CD8-positive, alpha-beta memory T cell (primary cell): ENCODE data around the gene PIK3R1. TPM values are rescaled to one million over a fixed set of nuclear protein-coding genes. Genes with fewer than 3 reads are reported as not detected.

Experiments used
- CTCF ChIA-PET: fragments of 350-600 bp; sonication (Branson Sonifier 250); formaldehyde crosslinking; loops from one replicate; lab custom pipeline; 2021; ENCODE audit warnings: antibody characterized with exemption; lab: Charles Lee
- POLR2A ChIA-PET: fragments of 350-600 bp; sonication (Branson Sonifier 250); formaldehyde crosslinking; loops from one replicate; lab custom pipeline; 2021; ENCODE audit warnings: antibody characterized with exemption; lab: Charles Lee
- DNase-seq, 5 donors: peaks; one replicate each; pipeline versions ENCODE4 v3.0.0 to v3.0.0-alpha.2; 2020 to 2022; ENCODE audit warnings: mixed read lengths in 1 of 5
- H3K27ac ChIP-seq: one replicate; pipeline ENCODE4 v1.7.0; 2013; ENCODE audit warnings: low read depth, mild to moderate bottlenecking, low read length, moderate library complexity
- H3K27me3 ChIP-seq: 2 replicates; pipeline ENCODE4 v1.7.0; 2013; ENCODE audit warnings: low read length, mild to moderate bottlenecking; ENCODE audit not compliant: insufficient read depth, poor library complexity, severe bottlenecking
- H3K36me3 ChIP-seq: 2 replicates; pipeline ENCODE4 v1.7.0; 2013; ENCODE audit warnings: mild to moderate bottlenecking, low read length, moderate library complexity; ENCODE audit not compliant: insufficient read depth
- H3K4me1 ChIP-seq: 2 replicates; pipeline ENCODE4 v1.7.0; 2013; ENCODE audit warnings: mild to moderate bottlenecking, low read length, moderate library complexity; ENCODE audit not compliant: insufficient read depth
- H3K4me3 ChIP-seq: 2 replicates; pipeline ENCODE4 v1.7.0; 2013; ENCODE audit warnings: mild to moderate bottlenecking, low read length
- H3K9me3 ChIP-seq: 2 replicates; pipeline ENCODE4 v1.7.0; 2013; ENCODE audit warnings: mild to moderate bottlenecking, low read length
- H3K27ac Mint-ChIP-seq, 8 donors: one replicate each; pipeline ENCODE4 v1.8.0; 2020 to 2021; ENCODE audit warnings: mixed read lengths in 8 of 8, mild to moderate bottlenecking in 6 of 8, inconsistent platforms in 3 of 8, moderate library complexity in 3 of 8
- H3K27me3 Mint-ChIP-seq, 2 donors: one replicate each; pipeline ENCODE4 v1.8.0; 2020 to 2021; ENCODE audit warnings: mixed read lengths in 2 of 2, mild to moderate bottlenecking in 1 of 2, moderate library complexity in 1 of 2
- H3K36me3 Mint-ChIP-seq, 3 donors: one replicate each; pipeline ENCODE4 v1.8.0; 2020 to 2021; ENCODE audit warnings: mixed read lengths in 3 of 3, inconsistent platforms in 1 of 3, mild to moderate bottlenecking in 1 of 3
- H3K4me1 Mint-ChIP-seq, 3 donors: one replicate each; pipeline ENCODE4 v1.8.0; 2020 to 2021; ENCODE audit warnings: mixed read lengths in 3 of 3, inconsistent platforms in 1 of 3, mild to moderate bottlenecking in 1 of 3
- H3K4me3 Mint-ChIP-seq, 7 donors: one replicate each; pipeline ENCODE4 v1.8.0; 2020 to 2021; ENCODE audit warnings: mixed read lengths in 7 of 7, mild to moderate bottlenecking in 6 of 7, moderate library complexity in 4 of 7, inconsistent platforms in 2 of 7
- H3K9me3 Mint-ChIP-seq, 5 donors: one replicate each; pipeline ENCODE4 v1.8.0; 2020 to 2022; ENCODE audit warnings: mixed read lengths in 5 of 5, mild to moderate bottlenecking in 3 of 5, moderate library complexity in 2 of 5, inconsistent platforms in 1 of 5
- polyA plus RNA-seq: library from polyadenylated mRNA; unstranded; fragments of 300-500 nt; fragmentation: Illumina TruSeq; gene quantifications from one replicate; pipeline ENCODE4 v1.2.3, GENCODE V29; 2021
- total RNA-seq, 2 experiments: library from RNA; stranded (reverse); gene quantifications; one replicate each; pipeline ENCODE4 v1.2.3, GENCODE V29; 2021

Gene PIK3R1
- total and polyA plus RNA-seq, 3 experiments from 2014 or later: 46.9 to 75.9 (median 47.9) TPM

GRCh38 chr5:68245319-68245718, 29.8 kb downstream of the PIK3R1 start:
- H3K4me1 ChIP-seq: peaks cover 74% of the 10 kb centered on the region
- no peak for DNase-seq
- H3K27me3 ChIP-seq: no peaks in the 10 kb centered on the region
- Mint-ChIP-seq H3K36me3 (peaks cover 0 to 24% (median 11%) of the 10 kb centered on the region in 3 donors), H3K9me3 (no peaks in the 10 kb centered on the region), H3K27ac (peak overlapping the region in 1 of 8 donors; percentile 56), H3K27me3 (peaks cover 0 to 2% of the 10 kb centered on the region in 2 donors), H3K4me1 (peaks cover 82 to 93% (median 91%) of the 10 kb centered on the region in 3 donors), H3K4me3 (no peak overlapping the region)
- ChIA-PET CTCF (interaction anchor here (1.9 kb wide), 1 partner anchor 11 kb away, joined by 5 read pairs; no protein-coding TSS in a partner anchor), POLR2A (no interaction called here)
- no peaks in the 10 kb centered on the region for H3K9me3 ChIP-seq
- H3K27ac ChIP-seq: no peak overlapping the region
- H3K4me3 ChIP-seq: no peak overlapping the region
- no peaks in the 10 kb centered on the region for H3K36me3 ChIP-seq

GRCh38 chr5:68246802-68247201, 31.2 kb downstream of the PIK3R1 start:
- H3K27ac Mint-ChIP-seq: peak overlapping the region in 5 of 8 donors; percentile 22 to 66 (median 39)
- H3K9me3 Mint-ChIP-seq: no peaks in the 10 kb centered on the region
- Histone ChIP-seq H3K4me1 (peaks cover 73% of the 10 kb centered on the region), H3K9me3 (no peaks in the 10 kb centered on the region), H3K36me3 (no peaks in the 10 kb centered on the region), H3K4me3 (no peak overlapping the region), H3K27me3 (no peaks in the 10 kb centered on the region), H3K27ac (no peak overlapping the region)
- peak in 1 of 5 donors; percentile 31 for DNase-seq
- POLR2A ChIA-PET: interaction anchor here (0.7 kb wide), 1 partner anchor 31 kb away, joined by 3 read pairs; the partner anchor contains the start of gene PIK3R1
- peaks cover 0 to 2% of the 10 kb centered on the region in 2 donors for H3K27me3 Mint-ChIP-seq
- peak overlapping the region in 3 of 7 donors; percentile 21 to 53 (median 52) for H3K4me3 Mint-ChIP-seq
- CTCF ChIA-PET: interaction anchor here (0.7 to 1.9 kb wide), 3 partner anchors 10 to 1245 kb away, joined by 3 to 5 read pairs (median 4); partner anchors contain the start of gene PIK3R1
- peaks cover 0 to 18% (median 11%) of the 10 kb centered on the region in 3 donors for H3K36me3 Mint-ChIP-seq
- H3K4me1 Mint-ChIP-seq: peaks cover 82 to 94% (median 91%) of the 10 kb centered on the region in 3 donors

GRCh38 chr5:68247627-68248026, 32.1 kb downstream of the PIK3R1 start:
- Mint-ChIP-seq H3K27ac (peak overlapping the region in 1 of 8 donors; percentile 89), H3K9me3 (no peaks in the 10 kb centered on the region), H3K27me3 (peaks cover 0 to 2% of the 10 kb centered on the region in 2 donors), H3K4me1 (peaks cover 82 to 94% (median 91%) of the 10 kb centered on the region in 3 donors), H3K36me3 (peaks cover 0 to 10% (median 4%) of the 10 kb centered on the region in 3 donors), H3K4me3 (no peak overlapping the region)
- CTCF ChIA-PET: no interaction called here
- no peak overlapping the region for H3K27ac ChIP-seq
- no peak overlapping the region for H3K4me3 ChIP-seq
- peaks cover 73% of the 10 kb centered on the region for H3K4me1 ChIP-seq
- H3K27me3 ChIP-seq: no peaks in the 10 kb centered on the region
- no peaks in the 10 kb centered on the region for H3K9me3 ChIP-seq
- no peaks in the 10 kb centered on the region for H3K36me3 ChIP-seq
- no peak for DNase-seq
- POLR2A ChIA-PET: no interaction called here

- Mint-ChIP-seq H3K27me3 (peaks cover 0 to 2% of the 10 kb centered on the region in 2 donors), H3K9me3 (no peaks in the 10 kb centered on the region), H3K4me3 (no peak overlapping the region), H3K4me1 (peaks cover 78 to 93% (median 89%) of the 10 kb centered on the region in 3 donors), H3K27ac (peak overlapping the region in 6 of 8 donors; percentile 20 to 88 (median 58)), H3K36me3 (peaks cover 0 to 3% (median 2%) of the 10 kb centered on the region in 3 donors)
- Histone ChIP-seq H3K4me3 (no peak overlapping the region), H3K36me3 (no peaks in the 10 kb centered on the region), H3K9me3 (no peaks in the 10 kb centered on the region), H3K4me1 (peaks cover 71% of the 10 kb centered on the region), H3K27me3 (no peaks in the 10 kb centered on the region), H3K27ac (no peak overlapping the region)
- DNase-seq: no peak
- CTCF ChIA-PET: interaction anchor here (2.4 kb wide), 1 partner anchor 1003 kb away, joined by 8 read pairs; no protein-coding TSS in a partner anchor
- POLR2A ChIA-PET: no interaction called here
Observed at GRCh38 chr5:68248896-68249295, 33.3 kb downstream of the PIK3R1 start.

- no peaks in the 10 kb centered on the region for H3K27me3 ChIP-seq
- no peak overlapping the region for H3K4me3 ChIP-seq
- DNase-seq: no peak
- H3K4me1 ChIP-seq: peaks cover 74% of the 10 kb centered on the region
- H3K27me3 Mint-ChIP-seq: peaks cover 0 to 2% of the 10 kb centered on the region in 2 donors
- H3K27ac ChIP-seq: no peak overlapping the region
- peaks cover 0 to 3% (median under 1%) of the 10 kb centered on the region in 3 donors for H3K36me3 Mint-ChIP-seq
- no peaks in the 10 kb centered on the region for H3K36me3 ChIP-seq
- ChIA-PET POLR2A (interaction anchor here (1.8 kb wide), 1 partner anchor 34 kb away, joined by 8 read pairs; the partner anchor contains the start of gene PIK3R1), CTCF (interaction anchor here (1.2 to 2.4 kb wide), 2 partner anchors 1002 to 1003 kb away, joined by 3 to 8 read pairs; no protein-coding TSS in a partner anchor)
- no peaks in the 10 kb centered on the region for H3K9me3 Mint-ChIP-seq
- no peaks in the 10 kb centered on the region for H3K9me3 ChIP-seq
- no peak overlapping the region for H3K4me3 Mint-ChIP-seq
- peaks cover 80 to 93% (median 89%) of the 10 kb centered on the region in 3 donors for H3K4me1 Mint-ChIP-seq
- peak overlapping the region; percentile 35 to 88 (median 64) for H3K27ac Mint-ChIP-seq
Observed at GRCh38 chr5:68249520-68249919, 34.0 kb downstream of the PIK3R1 start.

GRCh38 chr5:68250661-68251298, 35.2 kb downstream of the PIK3R1 start:
- peak overlapping the region; percentile 26 for H3K4me3 ChIP-seq
- peaks cover 84 to 93% (median 90%) of the 10 kb centered on the region in 3 donors for H3K4me1 Mint-ChIP-seq

GRCh38 chr5:68251386-68251785, 35.8 kb downstream of the PIK3R1 start:
- H3K9me3 Mint-ChIP-seq: no peaks in the 10 kb centered on the region
- POLR2A ChIA-PET: interaction anchor here (1.8 kb wide), 1 partner anchor 36 kb away, joined by 8 read pairs; the partner anchor contains the start of gene PIK3R1
- H3K4me3 ChIP-seq: peak overlapping the region; percentile 17

More at GRCh38 chr5:68250661-68251298, 35.2 kb downstream of the PIK3R1 start:
- Mint-ChIP-seq H3K27me3 (peaks cover 0 to 2% of the 10 kb centered on the region in 2 donors), H3K4me3 (peak overlapping the region in 6 of 7 donors; percentile 18 to 62 (median 42)), H3K9me3 (no peaks in the 10 kb centered on the region), H3K27ac (peak overlapping the region; percentile 66 to 89 (median 82)), H3K36me3 (peaks cover 0 to 4% (median 0%) of the 10 kb centered on the region in 3 donors)
- Histone ChIP-seq H3K27ac (no peak overlapping the region), H3K36me3 (no peaks in the 10 kb centered on the region), H3K4me1 (peaks cover 77% of the 10 kb centered on the region), H3K9me3 (no peaks in the 10 kb centered on the region), H3K27me3 (no peaks in the 10 kb centered on the region)
- no peak for DNase-seq
- CTCF ChIA-PET: interaction anchor here (1.2 to 2.4 kb wide), 3 partner anchors 7 to 1005 kb away, joined by 3 to 8 read pairs (median 5); no protein-coding TSS in a partner anchor
- POLR2A ChIA-PET: interaction anchor here (1.8 kb wide), 1 partner anchor 35 kb away, joined by 8 read pairs; the partner anchor contains the start of gene PIK3R1

More at GRCh38 chr5:68251386-68251785, 35.8 kb downstream of the PIK3R1 start:
- peak in 4 of 5 donors; percentile 13 to 60 (median 40) for DNase-seq
- H3K27ac ChIP-seq: no peak overlapping the region
- CTCF ChIA-PET: interaction anchor here (1.6 to 2.7 kb wide), 4 partner anchors 8 to 1004 kb away, joined by 5 to 25 read pairs (median 10); partner anchors contain the start of gene PIK3R1
- H3K27me3 ChIP-seq: no peaks in the 10 kb centered on the region
- Mint-ChIP-seq H3K27me3 (peaks cover 0 to 2% of the 10 kb centered on the region in 2 donors), H3K4me3 (peak overlapping the region in 5 of 7 donors; percentile 16 to 56 (median 42)), H3K27ac (peak overlapping the region; percentile 14 to 96 (median 80)), H3K36me3 (peaks cover 0 to 4% (median 0%) of the 10 kb centered on the region in 3 donors), H3K4me1 (peaks cover 85 to 93% (median 92%) of the 10 kb centered on the region in 3 donors)
- H3K4me1 ChIP-seq: peaks cover 78% of the 10 kb centered on the region
- H3K36me3 ChIP-seq: no peaks in the 10 kb centered on the region
- H3K9me3 ChIP-seq: no peaks in the 10 kb centered on the region
